HG03342 (cell line): ENCODE measurements around the gene FBXO22.
"Not testable (repeated sequence)": the region's sequence is repeated elsewhere in the genome, so short reads cannot be mapped to it uniquely, and the experiment has no call there.

ENCODE experiments used
- ATAC-seq: cut with Tn5 transposase; IDR thresholded peaks from one replicate; pipeline ENCODE4 v1.9.1; 2021; ENCODE audit warnings: mild to moderate bottlenecking, moderate library complexity; ENCODE audit not compliant: unreplicated experiment

Gene FBXO22

DNA sequence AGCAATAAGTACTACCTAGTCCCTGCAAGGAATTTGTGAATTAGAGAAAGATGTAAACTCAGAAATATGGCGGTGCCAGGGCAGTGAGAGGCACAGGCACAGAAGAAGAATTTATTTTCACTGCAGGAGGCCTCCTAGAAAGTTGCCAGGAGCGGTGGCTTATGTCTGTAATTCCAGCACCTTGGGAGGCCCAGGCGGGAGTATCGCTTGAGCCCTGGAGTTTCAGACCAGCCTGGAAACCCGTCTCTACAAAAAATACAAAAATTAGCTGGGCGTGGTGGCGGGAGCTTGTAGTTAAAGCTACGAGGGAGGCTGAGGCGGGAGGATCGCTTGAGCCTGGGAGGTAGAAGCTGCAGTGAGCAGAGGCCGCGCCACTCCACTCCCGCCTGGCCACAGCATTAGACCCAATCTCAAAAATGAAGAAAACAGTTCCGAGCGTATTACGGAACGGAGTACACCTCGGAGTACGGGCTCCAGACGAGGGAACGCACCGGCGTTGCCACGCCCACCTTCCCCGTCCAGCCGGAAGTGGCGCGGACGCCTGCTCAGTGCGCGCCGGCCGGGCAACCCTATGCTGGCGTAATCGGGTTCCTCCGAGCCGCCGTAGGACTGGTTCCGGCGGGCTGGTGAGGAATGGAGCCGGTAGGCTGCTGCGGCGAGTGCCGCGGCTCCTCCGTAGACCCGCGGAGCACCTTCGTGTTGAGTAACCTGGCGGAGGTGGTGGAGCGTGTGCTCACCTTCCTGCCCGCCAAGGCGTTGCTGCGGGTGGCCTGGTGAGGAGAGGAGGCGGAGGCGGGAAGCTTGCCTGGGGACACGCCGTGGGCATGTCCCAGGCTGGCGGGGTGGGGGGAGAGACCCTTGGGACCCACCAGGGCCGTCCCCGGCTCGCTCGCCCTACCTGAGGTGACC is at the start of gene FBXO22:
TSS of gene FBXO22 (plus strand) at position 548 of the 909 bp plus-strand sequence. CDS start at position 634, 86 bp downstream.
- ATAC-seq = peak; percentile 86

- ATAC-seq = no peak
Observed at GRCh38 chr15:75857886-75858285, 45.8 kb upstream of the FBXO22 start.

DNA sequence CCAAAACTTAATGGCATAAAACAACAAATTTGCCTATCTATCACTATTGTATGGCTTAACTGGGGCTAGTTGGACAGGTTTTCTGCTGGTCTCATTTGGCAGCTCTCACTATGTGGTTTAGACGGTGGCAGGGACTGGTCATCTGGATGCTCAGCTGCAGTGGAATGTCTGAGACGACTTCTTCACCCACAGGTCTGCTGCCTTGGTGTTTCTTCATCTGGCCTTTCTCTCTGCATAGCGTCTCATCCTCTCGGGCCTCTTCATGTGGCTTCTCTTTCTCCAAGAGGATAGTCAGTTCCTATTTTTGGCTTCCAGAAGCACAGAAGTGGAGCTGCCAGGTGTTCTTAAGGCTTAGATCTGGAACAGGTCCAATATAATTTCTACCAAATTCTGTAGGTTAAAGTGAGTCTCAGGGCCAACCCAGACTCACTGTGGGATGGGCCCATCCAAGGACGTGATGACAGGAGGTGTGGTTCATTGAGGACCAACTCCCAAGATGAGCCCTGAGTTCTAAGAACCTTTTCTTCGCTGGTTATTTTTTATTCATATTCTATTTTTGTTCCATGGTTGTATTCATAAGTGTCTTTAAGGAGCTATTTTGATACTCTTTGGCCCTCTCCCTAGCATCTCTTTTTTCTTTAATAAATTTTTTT is 41.8 kb upstream of the FBXO22 start:
- no peak for ATAC-seq

- ATAC-seq = no peak
Observed at GRCh38 chr15:75862796-75863195, 40.9 kb upstream of the FBXO22 start.

DNA sequence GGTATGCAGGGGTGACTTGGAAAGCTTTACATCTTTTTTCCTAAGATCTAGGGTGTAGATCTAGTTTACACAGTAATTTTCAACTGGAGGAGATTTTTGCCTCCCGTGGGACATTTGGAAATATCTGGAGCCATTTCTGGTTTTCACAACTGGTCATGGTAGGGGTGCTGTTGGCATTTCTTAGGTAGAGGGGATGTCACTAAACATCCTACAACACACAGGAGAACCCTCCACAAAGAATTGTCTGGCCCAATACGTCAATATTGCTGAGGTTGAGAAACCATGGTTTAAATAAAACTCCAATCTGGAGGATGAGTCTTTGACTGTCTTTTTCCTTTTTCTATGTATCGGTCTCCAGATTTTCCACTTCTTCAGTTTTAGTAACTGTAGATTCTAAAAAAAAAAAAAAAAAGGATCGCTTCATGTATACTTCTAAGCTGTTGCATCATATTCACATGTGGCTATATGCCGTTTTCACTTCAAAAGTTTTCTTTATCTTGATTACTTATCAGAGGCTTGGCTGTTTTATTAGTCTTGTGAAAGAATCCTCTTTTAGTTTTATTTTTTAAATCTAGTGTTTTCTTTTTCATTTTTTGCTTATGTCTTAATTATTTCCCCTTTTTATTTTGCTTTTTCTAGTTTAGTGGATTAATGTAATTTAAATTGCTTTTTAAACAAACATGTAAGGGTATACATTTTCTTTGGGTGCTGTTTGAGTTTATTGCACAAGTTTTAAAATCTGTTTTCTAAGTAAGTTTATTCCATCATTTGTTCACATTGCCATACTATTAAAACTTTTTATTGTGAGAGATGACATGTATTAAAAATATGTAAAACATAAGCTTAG is 39.2 kb upstream of the FBXO22 start:
- ATAC-seq = no peak

GRCh38 chr15:75866045-75866444 is 37.6 kb upstream of the FBXO22 start:
- not testable (repeated sequence) for ATAC-seq

- no peak for ATAC-seq
Observed at GRCh38 chr15:75866916-75867315, 36.8 kb upstream of the FBXO22 start.

GRCh38 chr15:75867449-75867848 is 36.2 kb upstream of the FBXO22 start:
- ATAC-seq = no peak

GRCh38 chr15:75868019-75868418 is 35.7 kb upstream of the FBXO22 start:
- ATAC-seq = no peak

- ATAC-seq = no peak
Observed at GRCh38 chr15:75869446-75869845, 34.2 kb upstream of the FBXO22 start.

DNA sequence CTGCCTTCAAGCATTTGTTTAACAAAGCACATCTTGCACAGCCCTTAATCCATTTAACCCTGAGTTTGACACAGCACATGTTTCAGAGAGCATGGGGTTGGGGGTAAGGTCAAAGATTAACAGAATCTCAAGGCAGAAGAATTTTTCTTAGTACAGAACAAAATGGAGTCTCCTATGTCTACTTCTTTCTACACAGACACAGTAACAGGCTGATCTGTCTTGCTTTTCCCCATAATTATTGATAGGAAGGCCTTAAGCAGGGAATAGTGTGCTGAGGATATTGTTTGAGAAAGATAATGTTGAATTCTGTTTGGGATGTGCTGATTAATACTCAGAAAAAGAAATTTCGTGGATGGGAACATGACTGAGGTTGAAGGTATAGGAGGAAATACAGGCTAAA is 32.1 kb upstream of the FBXO22 start:
- not testable (repeated sequence) for ATAC-seq

DNA sequence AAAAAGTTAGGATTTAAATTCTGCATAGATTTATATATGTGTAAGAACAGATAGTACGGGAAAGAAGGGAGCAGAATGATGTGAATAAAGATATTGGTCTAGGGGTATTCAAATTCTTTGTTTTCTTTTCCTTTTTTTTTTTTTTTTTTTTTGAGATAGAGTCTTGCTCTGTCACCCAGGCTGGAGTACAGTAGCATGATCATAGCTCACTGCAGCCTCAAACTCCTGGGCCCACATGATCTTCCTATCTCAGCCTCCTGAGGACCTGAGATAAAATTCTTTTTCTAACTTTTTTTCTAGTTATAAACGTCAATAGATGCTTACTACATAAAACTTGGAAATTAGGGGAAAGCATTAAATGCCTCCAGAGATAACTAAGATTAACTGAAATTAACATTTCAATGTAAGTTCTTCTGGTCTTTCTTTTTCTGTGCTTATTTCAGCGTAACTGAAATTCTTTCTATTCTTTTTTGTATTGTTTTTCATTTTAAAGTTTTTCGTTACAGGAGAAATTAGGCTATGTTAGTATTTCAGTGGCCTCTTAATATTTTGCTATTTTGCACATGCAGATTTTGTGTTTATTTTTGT is 31.2 kb upstream of the FBXO22 start:
- no peak for ATAC-seq

DNA sequence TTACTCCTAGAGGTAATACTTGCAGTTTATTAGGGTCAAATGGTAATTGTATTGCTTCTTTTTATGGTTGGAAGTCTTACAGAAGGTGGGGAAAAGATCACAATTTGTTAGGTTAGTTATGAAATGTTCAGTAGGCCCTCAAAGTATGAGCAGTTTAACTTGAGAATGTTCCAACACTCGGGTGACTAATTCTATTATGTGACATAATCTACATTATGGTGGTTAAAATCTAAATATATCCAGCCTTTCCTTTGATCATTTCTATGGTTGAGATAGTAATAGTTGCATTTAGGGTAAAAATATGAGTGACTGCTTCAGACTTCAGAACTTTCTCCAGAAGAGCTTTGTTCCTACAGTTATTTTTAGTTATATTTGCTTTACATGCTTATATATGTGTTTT is 19.6 kb upstream of the FBXO22 start:
- ATAC-seq = no peak

DNA sequence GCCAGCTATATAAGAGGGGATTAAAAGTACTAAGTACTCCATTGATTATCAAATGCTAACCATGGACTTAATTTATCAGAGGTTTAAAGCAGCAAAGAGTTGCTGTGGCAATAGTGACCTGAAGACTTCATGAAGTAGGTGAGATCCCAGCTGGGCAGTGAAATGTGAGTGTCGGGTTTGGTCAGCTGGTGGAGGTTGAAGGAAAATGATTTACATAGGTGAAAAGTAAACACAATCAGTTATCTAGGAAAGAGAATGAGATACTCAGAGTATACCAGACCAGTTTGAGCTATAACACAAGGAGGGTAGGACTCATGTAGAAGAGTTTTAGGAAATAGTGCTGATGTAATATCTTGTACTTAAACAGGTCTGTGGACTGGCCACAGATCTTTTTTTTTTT is 16.5 kb upstream of the FBXO22 start:
- no peak for ATAC-seq

- no peak for ATAC-seq
Observed at GRCh38 chr15:75891895-75892294, 11.8 kb upstream of the FBXO22 start.

DNA sequence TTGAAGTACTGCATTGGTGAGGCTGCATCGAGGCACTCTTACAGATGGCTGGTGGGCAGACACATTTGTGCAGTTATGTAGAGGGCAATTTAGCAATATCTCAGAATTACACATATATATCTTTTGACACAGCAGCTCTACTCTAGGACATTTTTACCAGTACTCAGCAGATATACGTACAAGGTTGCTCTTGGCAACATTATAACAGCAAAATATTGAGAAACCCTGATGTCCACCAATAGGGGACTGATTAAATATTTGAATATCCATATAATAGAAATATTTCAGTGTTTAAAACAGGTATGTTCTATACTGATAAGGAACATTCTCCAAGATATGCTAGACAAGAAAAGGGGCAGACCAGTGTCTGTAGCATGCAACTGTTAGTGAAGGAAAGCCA is 7.9 kb upstream of the FBXO22 start:
- ATAC-seq = no peak

- no peak for ATAC-seq
Observed at GRCh38 chr15:75900577-75900976, 3.1 kb upstream of the FBXO22 start.

DNA sequence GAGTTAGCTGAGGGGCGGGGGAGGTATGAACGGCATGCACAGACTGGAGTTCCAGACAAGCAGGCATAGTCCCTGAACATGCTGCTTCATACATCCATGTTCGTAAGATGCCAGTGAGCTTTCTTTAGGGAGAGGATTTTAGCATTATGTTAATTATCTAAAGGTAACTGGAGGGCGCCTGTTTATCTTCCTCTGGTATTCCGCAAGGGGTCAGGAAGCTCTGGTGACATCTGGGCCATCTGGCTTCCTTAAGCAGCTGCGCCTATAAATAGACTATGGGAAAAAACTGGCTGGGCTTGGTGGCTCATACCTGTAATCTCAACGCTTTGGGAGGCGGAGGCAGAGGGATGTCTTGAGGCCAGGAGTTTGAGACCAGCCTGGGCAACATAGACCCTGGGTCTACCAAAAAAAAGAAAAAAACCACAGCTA is 1.5 kb upstream of the FBXO22 start:
- ATAC-seq = no peak

GRCh38 chr15:75905231-75905630 is 1.6 kb downstream of the FBXO22 start:
- ATAC-seq = no peak

DNA sequence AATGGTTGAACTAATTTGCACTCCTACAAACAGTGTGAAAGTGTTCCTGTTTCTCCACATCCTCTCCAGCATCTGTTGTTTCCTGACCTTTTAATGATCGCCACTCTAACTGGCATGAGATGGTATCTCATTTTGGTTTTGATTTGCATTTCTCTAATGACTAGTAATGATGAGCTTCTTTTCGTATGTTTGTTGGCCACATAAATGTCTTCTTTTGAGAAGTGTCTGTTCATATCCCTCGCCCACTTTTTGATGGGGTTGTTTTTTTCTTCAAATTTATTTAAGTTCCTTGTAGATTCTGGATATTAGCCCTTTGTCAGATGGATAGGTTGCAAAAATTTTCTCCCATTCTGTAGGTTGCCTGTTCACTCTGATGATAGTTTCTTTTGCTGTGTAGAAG is 6.7 kb downstream of the FBXO22 start:
- not testable (repeated sequence) for ATAC-seq

- no peak for ATAC-seq
Observed at GRCh38 chr15:75916978-75917377, 13.3 kb downstream of the FBXO22 start.
